ENCODE measurements around the gene PDHX.

DNA sequence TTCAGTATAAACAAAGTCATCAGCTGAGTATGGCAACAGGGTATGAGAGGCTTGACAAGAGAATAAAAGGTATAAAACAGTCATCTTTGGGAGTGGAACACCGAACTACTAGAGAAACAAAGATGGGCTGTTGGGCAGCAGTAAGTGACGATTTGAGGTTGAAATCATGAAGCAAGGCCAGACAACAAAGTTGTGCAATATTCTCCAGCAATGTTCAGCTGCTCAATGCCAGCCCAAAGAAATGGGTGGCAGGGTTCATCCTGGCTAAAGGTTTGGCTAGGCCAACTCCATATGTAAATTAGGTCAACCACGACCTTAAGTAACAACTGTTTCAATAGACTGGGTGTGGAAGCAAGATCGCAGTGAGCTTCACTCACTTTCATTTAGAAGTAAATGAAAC lies 6.5 kb upstream of the PDHX start:
- TF ChIP-seq RB1 (IDR thresholded peaks at IDR 0.05; ENCODE audit: borderline replicate concordance): no peak
- no peak for TF ChIP-seq ATF2 (IDR thresholded peaks at IDR 0.05; ENCODE audit: low read length)
- no peak for TF ChIP-seq POLR2A (IDR thresholded peaks at IDR 0.05; ENCODE audit: low read depth, low read length)
- TF ChIP-seq, protein P1, sequence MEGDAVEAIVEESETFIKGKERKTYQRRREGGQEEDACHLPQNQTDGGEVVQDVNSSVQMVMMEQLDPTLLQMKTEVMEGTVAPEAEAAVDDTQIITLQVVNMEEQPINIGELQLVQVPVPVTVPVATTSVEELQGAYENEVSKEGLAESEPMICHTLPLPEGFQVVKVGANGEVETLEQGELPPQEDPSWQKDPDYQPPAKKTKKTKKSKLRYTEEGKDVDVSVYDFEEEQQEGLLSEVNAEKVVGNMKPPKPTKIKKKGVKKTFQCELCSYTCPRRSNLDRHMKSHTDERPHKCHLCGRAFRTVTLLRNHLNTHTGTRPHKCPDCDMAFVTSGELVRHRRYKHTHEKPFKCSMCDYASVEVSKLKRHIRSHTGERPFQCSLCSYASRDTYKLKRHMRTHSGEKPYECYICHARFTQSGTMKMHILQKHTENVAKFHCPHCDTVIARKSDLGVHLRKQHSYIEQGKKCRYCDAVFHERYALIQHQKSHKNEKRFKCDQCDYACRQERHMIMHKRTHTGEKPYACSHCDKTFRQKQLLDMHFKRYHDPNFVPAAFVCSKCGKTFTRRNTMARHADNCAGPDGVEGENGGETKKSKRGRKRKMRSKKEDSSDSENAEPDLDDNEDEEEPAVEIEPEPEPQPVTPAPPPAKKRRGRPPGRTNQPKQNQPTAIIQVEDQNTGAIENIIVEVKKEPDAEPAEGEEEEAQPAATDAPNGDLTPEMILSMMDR (IDR thresholded peaks at IDR 0.05 in 2 of 3, conservative IDR thresholded peaks at IDR 0.05 in 1 of 3; ENCODE audit: control insufficient read depth in 2 of 3, extremely low read depth in 1 of 3, insufficient read depth in 1 of 3, low read depth in 3 of 3, low read length in 3 of 3): no peak
- TF ChIP-seq TARDBP (IDR thresholded peaks at IDR 0.05; ENCODE audit: borderline replicate concordance): no peak
- no peak for TF ChIP-seq POLR2AphosphoS5 (IDR thresholded peaks at IDR 0.05; ENCODE audit: low read length)
- no peak for TF ChIP-seq NR2C2 (IDR thresholded peaks at IDR 0.05; ENCODE audit: borderline replicate concordance, control insufficient read depth, insufficient read length, low read depth)
- TF ChIP-seq RCOR1 (conservative IDR thresholded peaks at IDR 0.05; ENCODE audit: low read depth, low read length): no peak
- TF ChIP-seq KLF5 (IDR thresholded peaks at IDR 0.05; ENCODE audit: partially characterized antibody): no peak

Measured in GM12878 (cell line).